Nephron progenitor cell (in vitro differentiated cells): ENCODE results near the gene DCN.

Experiments used
- DNase-seq: peaks from one replicate; pipeline ENCODE4 v3.0.0; 2021
- H3K27ac Mint-ChIP-seq: 2 replicates; pipeline ENCODE4 v1.8.0; 2021; ENCODE audit warnings: mild to moderate bottlenecking, moderate library complexity, mixed read lengths
- H3K27me3 Mint-ChIP-seq: 2 replicates; pipeline ENCODE4 v1.8.0; 2021; ENCODE audit warnings: mild to moderate bottlenecking, low read depth, mixed read lengths; ENCODE audit not compliant: poor library complexity
- H3K36me3 Mint-ChIP-seq: 2 replicates; pipeline ENCODE4 v1.8.0; 2021; ENCODE audit warnings: low read depth, mixed read lengths
- H3K4me1 Mint-ChIP-seq: 2 replicates; pipeline ENCODE4 v1.8.0; 2021; ENCODE audit warnings: mixed read lengths
- H3K4me3 Mint-ChIP-seq: 2 replicates; pipeline ENCODE4 v1.8.0; 2021; ENCODE audit warnings: mild to moderate bottlenecking, moderate library complexity, mixed read lengths
- H3K9me3 Mint-ChIP-seq: 2 replicates; pipeline ENCODE4 v1.8.0; 2021; ENCODE audit warnings: mild to moderate bottlenecking, moderate library complexity, mixed read lengths
- CTCF ChIP-seq: fragments of 200-600 bp; sonication (generic); IDR thresholded peaks from 2 replicates; pipeline ENCODE4 v1.5.0; 2021; ENCODE audit warnings: antibody characterized with exemption

DCN gene

GRCh38 chr12:91178139-91178561 lies 4.5 kb downstream of the DCN start:
- Mint-ChIP-seq H3K4me3 (no peak overlapping the region), H3K27me3 (peaks cover 4% of the 10 kb centered on the region), H3K27ac (no peak overlapping the region), H3K4me1 (peaks cover 13% of the 10 kb centered on the region), H3K36me3 (no peaks in the 10 kb centered on the region), H3K9me3 (no peaks in the 10 kb centered on the region)
- no peak for DNase-seq
- peak; percentile 34 for TF ChIP-seq CTCF

- no peaks in the 10 kb centered on the region for H3K36me3 Mint-ChIP-seq
- H3K27me3 Mint-ChIP-seq, result peaks cover 4% of the 10 kb centered on the region
- no peak overlapping the region for H3K4me3 Mint-ChIP-seq
- TF ChIP-seq CTCF, result no peak
- no peak for DNase-seq
- H3K27ac Mint-ChIP-seq, result no peak overlapping the region
- no peaks in the 10 kb centered on the region for H3K9me3 Mint-ChIP-seq
- H3K4me1 Mint-ChIP-seq, result peaks cover 7% of the 10 kb centered on the region
Measured at GRCh38 chr12:91177381-91177780, 5.2 kb downstream of the DCN start.

GRCh38 chr12:91176915-91177314 lies 5.7 kb downstream of the DCN start:
- TF ChIP-seq CTCF, result no peak
- H3K27ac Mint-ChIP-seq, result no peak overlapping the region
- no peaks in the 10 kb centered on the region for H3K36me3 Mint-ChIP-seq
- no peaks in the 10 kb centered on the region for H3K9me3 Mint-ChIP-seq
- peaks cover 4% of the 10 kb centered on the region for H3K27me3 Mint-ChIP-seq
- DNase-seq, result no peak
- no peak overlapping the region for H3K4me3 Mint-ChIP-seq
- H3K4me1 Mint-ChIP-seq, result peaks cover 7% of the 10 kb centered on the region

- no peaks in the 10 kb centered on the region for H3K9me3 Mint-ChIP-seq
- TF ChIP-seq CTCF, result no peak
- H3K4me1 Mint-ChIP-seq, result peaks cover 7% of the 10 kb centered on the region
- H3K27me3 Mint-ChIP-seq, result peaks cover 4% of the 10 kb centered on the region
- no peaks in the 10 kb centered on the region for H3K36me3 Mint-ChIP-seq
- DNase-seq, result no peak
- no peak overlapping the region for H3K27ac Mint-ChIP-seq
- no peak overlapping the region for H3K4me3 Mint-ChIP-seq
Measured at GRCh38 chr12:91176358-91176757, 6.3 kb downstream of the DCN start.

GRCh38 chr12:91173124-91173523 lies 9.5 kb downstream of the DCN start:
- no peak for DNase-seq
- peak overlapping the region; percentile 13 for H3K27ac Mint-ChIP-seq
- no peaks in the 10 kb centered on the region for H3K9me3 Mint-ChIP-seq
- TF ChIP-seq CTCF, result no peak
- H3K4me1 Mint-ChIP-seq, result peaks cover 7% of the 10 kb centered on the region
- peaks cover 2% of the 10 kb centered on the region for H3K27me3 Mint-ChIP-seq
- no peak overlapping the region for H3K4me3 Mint-ChIP-seq
- no peaks in the 10 kb centered on the region for H3K36me3 Mint-ChIP-seq

- H3K4me3 Mint-ChIP-seq, result no peak overlapping the region
- H3K27ac Mint-ChIP-seq, result no peak overlapping the region
- no peaks in the 10 kb centered on the region for H3K9me3 Mint-ChIP-seq
- DNase-seq, result no peak
- H3K36me3 Mint-ChIP-seq, result no peaks in the 10 kb centered on the region
- TF ChIP-seq CTCF, result no peak
- no peaks in the 10 kb centered on the region for H3K27me3 Mint-ChIP-seq
- H3K4me1 Mint-ChIP-seq, result peaks cover 7% of the 10 kb centered on the region
Measured at GRCh38 chr12:91172096-91172495, 10.5 kb downstream of the DCN start.
